BE2C (cell line): ENCODE measurements around the gene CD99.
"Not testable (repeated sequence)": the region's sequence is repeated elsewhere in the genome, so short reads cannot be mapped to it uniquely, and the experiment has no call there.

Experiments
- DNase-seq: peaks from one replicate; pipeline ENCODE4 v3.0.0-alpha.2; 2020
- H3K27me3 ChIP-seq: fragments of 250-450 bp; sonication (Bioruptor Pico); 2 replicates; pipeline ENCODE4 v1.5.1; 2020; ENCODE audit warnings: mild to moderate bottlenecking
- H3K36me3 ChIP-seq: fragments of 250-450 bp; sonication (Bioruptor Pico); 2 replicates; pipeline ENCODE4 v1.5.1; 2020; ENCODE audit warnings: mild to moderate bottlenecking
- H3K4me1 ChIP-seq: fragments of 250-450 bp; sonication (Bioruptor Pico); 2 replicates; pipeline ENCODE4 v1.5.1; 2020
- H3K4me3 ChIP-seq: 2 replicates; pipeline ENCODE4 v1.5.1; 2011; ENCODE audit warnings: low read depth, low read length
- H3K9me3 ChIP-seq: fragments of 250-450 bp; sonication (Bioruptor Pico); 2 replicates; pipeline ENCODE4 v1.5.1; 2020
- TF ChIP-seq, protein P1 (sequence below): IDR thresholded peaks from 2 replicates; pipeline ENCODE4 v1.5.1; 2012; ENCODE audit warnings: mild to moderate bottlenecking, low read depth, low read length

CD99 gene

DNA sequence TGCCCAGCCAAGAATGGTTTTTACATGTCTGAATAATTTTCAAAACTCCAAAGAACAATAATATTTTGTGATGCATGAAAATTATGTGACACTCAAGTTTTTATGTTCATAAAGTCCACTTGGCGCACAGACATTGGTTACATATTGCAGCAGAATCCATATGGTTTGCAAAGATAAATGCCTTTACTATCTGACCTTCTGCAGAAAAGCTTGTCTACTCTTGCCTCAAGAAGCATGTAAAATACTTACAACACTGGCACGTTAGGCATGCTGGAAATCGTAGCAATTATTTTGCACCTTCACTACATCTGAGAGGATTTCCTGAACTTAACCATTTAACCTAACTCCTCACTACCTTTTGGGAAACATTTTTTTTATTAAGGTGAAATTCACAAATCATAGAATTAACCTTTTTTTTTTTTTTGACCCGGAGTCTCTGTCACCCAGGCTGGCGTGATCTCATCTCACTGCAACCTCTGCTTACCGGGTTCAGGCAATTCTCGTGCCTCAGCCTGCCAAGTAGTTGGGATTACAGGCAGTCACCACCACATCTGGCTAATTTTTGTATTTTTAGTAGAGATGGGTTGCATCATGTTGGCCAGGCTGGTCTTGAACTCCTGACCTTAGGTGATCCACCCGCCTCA is 57.2 kb downstream of the CD99 start:
- H3K4me1 ChIP-seq = no peaks in the 10 kb centered on the region
- no peaks in the 10 kb centered on the region for H3K9me3 ChIP-seq
- TF ChIP-seq, protein P1, sequence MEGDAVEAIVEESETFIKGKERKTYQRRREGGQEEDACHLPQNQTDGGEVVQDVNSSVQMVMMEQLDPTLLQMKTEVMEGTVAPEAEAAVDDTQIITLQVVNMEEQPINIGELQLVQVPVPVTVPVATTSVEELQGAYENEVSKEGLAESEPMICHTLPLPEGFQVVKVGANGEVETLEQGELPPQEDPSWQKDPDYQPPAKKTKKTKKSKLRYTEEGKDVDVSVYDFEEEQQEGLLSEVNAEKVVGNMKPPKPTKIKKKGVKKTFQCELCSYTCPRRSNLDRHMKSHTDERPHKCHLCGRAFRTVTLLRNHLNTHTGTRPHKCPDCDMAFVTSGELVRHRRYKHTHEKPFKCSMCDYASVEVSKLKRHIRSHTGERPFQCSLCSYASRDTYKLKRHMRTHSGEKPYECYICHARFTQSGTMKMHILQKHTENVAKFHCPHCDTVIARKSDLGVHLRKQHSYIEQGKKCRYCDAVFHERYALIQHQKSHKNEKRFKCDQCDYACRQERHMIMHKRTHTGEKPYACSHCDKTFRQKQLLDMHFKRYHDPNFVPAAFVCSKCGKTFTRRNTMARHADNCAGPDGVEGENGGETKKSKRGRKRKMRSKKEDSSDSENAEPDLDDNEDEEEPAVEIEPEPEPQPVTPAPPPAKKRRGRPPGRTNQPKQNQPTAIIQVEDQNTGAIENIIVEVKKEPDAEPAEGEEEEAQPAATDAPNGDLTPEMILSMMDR = no peak
- no peak overlapping the region for H3K4me3 ChIP-seq
- DNase-seq = no peak
- H3K27me3 ChIP-seq = no peaks in the 10 kb centered on the region
- no peaks in the 10 kb centered on the region for H3K36me3 ChIP-seq

GRCh38 chrX:2748815-2749188 is 57.7 kb downstream of the CD99 start:
- no peaks in the 10 kb centered on the region for H3K9me3 ChIP-seq
- no peak overlapping the region for H3K4me3 ChIP-seq
- no peaks in the 10 kb centered on the region for H3K4me1 ChIP-seq
- no peaks in the 10 kb centered on the region for H3K36me3 ChIP-seq
- DNase-seq = no peak
- TF ChIP-seq, protein P1 = no peak
- no peaks in the 10 kb centered on the region for H3K27me3 ChIP-seq

- H3K4me1 ChIP-seq = no peaks in the 10 kb centered on the region
- no peaks in the 10 kb centered on the region for H3K36me3 ChIP-seq
- no peak overlapping the region for H3K4me3 ChIP-seq
- no peak for DNase-seq
- TF ChIP-seq, protein P1 = no peak
- no peaks in the 10 kb centered on the region for H3K9me3 ChIP-seq
- H3K27me3 ChIP-seq = no peaks in the 10 kb centered on the region
Measured at GRCh38 chrX:2751291-2751690, 60.2 kb downstream of the CD99 start.

- H3K9me3 ChIP-seq, H3K27me3 ChIP-seq, DNase-seq, H3K36me3 ChIP-seq, H3K4me3 ChIP-seq, H3K4me1 ChIP-seq: not testable (repeated sequence)
Measured at GRCh38 chrX:2751874-2752300, 60.8 kb downstream of the CD99 start, which contains the start of gene XG. XG (plus strand) TSS chrX:2752040; CDS start chrX:2752275, 235 bp downstream.

DNA sequence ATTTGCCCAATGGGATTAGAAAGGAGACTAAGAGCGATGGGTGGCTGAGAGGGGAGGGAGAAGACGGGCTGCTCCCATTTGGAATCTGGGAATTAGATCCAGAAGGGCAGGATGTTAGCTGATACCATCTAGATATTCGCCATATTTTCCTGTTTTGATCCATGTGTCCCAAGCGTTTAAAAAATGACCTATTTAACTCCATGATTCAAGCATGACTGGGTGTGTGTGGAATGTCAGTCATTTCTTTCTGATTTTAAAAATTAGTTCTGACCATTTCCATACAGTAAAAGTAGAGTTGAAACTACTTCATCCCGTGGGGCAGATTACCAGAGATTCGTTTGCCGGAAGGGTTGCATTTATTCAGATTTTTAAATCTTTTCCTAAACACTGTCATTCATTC is 61.3 kb downstream of the CD99 start:
- not testable (repeated sequence) for H3K27me3 ChIP-seq, DNase-seq, H3K4me1 ChIP-seq, H3K9me3 ChIP-seq, H3K36me3 ChIP-seq, H3K4me3 ChIP-seq

GRCh38 chrX:2755163-2755715 is 64.1 kb downstream of the CD99 start:
- not testable (repeated sequence) for H3K4me1 ChIP-seq, DNase-seq

GRCh38 chrX:2756548-2756947 is 65.5 kb downstream of the CD99 start:
- DNase-seq = no peak
- H3K36me3 ChIP-seq = no peaks in the 10 kb centered on the region

More at GRCh38 chrX:2755163-2755715, 64.1 kb downstream of the CD99 start:
- H3K4me3 ChIP-seq, H3K9me3 ChIP-seq, H3K27me3 ChIP-seq, H3K36me3 ChIP-seq: not testable (repeated sequence)

More at GRCh38 chrX:2756548-2756947, 65.5 kb downstream of the CD99 start:
- Histone ChIP-seq H3K4me1 (no peaks in the 10 kb centered on the region), H3K9me3 (no peaks in the 10 kb centered on the region), H3K27me3 (no peaks in the 10 kb centered on the region), H3K4me3 (no peak overlapping the region)
- TF ChIP-seq, protein P1 = no peak
